HEK293T (cell line): Measurements from ENCODE around the gene MRPL51.
"Not testable (repeated sequence)": the region's sequence is repeated elsewhere in the genome, so short reads cannot be mapped to it uniquely, and the experiment has no call there.

Experiments used
- ARNT ChIP-seq: fragments of 450-650 bp; IDR thresholded peaks from 2 replicates; pipeline ENCODE4 v1.6.1; 2017; ENCODE audit warnings: mild to moderate bottlenecking
- BHLHE40 ChIP-seq: fragments of 450-650 bp; IDR thresholded peaks from 2 replicates; pipeline ENCODE4 v1.6.1; 2016; ENCODE audit warnings: mild to moderate bottlenecking, moderate library complexity, borderline replicate concordance
- CTBP1 ChIP-seq: fragments of 450-650 bp; IDR thresholded peaks from 2 replicates; pipeline ENCODE4 v1.6.1; 2016; ENCODE audit warnings: borderline replicate concordance
- ELF4 ChIP-seq: fragments of 450-650 bp; IDR thresholded peaks from 2 replicates; pipeline ENCODE4 v1.6.1; 2017; ENCODE audit warnings: antibody characterized with exemption
- FOXA1 ChIP-seq: fragments of 450-650 bp; IDR thresholded peaks from 2 replicates; pipeline ENCODE4 v1.6.1; 2016; ENCODE audit warnings: mild to moderate bottlenecking
- FOXK2 ChIP-seq: fragments of 450-650 bp; IDR thresholded peaks from 2 replicates; pipeline ENCODE4 v1.6.1; 2016; ENCODE audit warnings: mild to moderate bottlenecking
- FOXM1 ChIP-seq: fragments of 450-650 bp; IDR thresholded peaks from 2 replicates; pipeline ENCODE4 v1.6.1; 2017; ENCODE audit warnings: mild to moderate bottlenecking, borderline replicate concordance
- NFRKB ChIP-seq: fragments of 450-650 bp; IDR thresholded peaks from 2 replicates; pipeline ENCODE4 v1.6.1; 2016; ENCODE audit warnings: mild to moderate bottlenecking, moderate library complexity
- PKNOX1 ChIP-seq: fragments of 450-650 bp; IDR thresholded peaks from 2 replicates; pipeline ENCODE4 v1.6.1; 2016
- SP1 ChIP-seq: fragments of 450-650 bp; IDR thresholded peaks from 2 replicates; pipeline ENCODE4 v1.6.1; 2017
- SUZ12 ChIP-seq: fragments of 450-650 bp; IDR thresholded peaks from 2 replicates; pipeline ENCODE4 v1.6.1; 2016; ENCODE audit warnings: mild to moderate bottlenecking
- TARDBP ChIP-seq: fragments of 450-650 bp; IDR thresholded peaks from 2 replicates; pipeline ENCODE4 v1.6.1; 2016
- ZNF384 ChIP-seq: fragments of 450-650 bp; IDR thresholded peaks from 2 replicates; pipeline ENCODE4 v1.6.1; 2016

- TF ChIP-seq ELF4, TARDBP, FOXM1, BHLHE40, SUZ12, FOXK2, PKNOX1, SP1, ZNF384, CTBP1, FOXA1, NFRKB, ARNT: not testable (repeated sequence)
Measured at GRCh38 chr12:6497291-6497690, 4.2 kb upstream of the MRPL51 start.
